ENCODE results near the gene FCN2. TPM values are rescaled to one million over a fixed set of nuclear protein-coding genes. Genes with fewer than 3 reads are reported as not detected.

Gene FCN2
- total and polyA plus RNA-seq, 10 donors, result 0.38 to 7.6 (median 1.8) TPM; not detected in 1

GRCh38 chr9:134898319-134898718 lies 17.7 kb downstream of the FCN2 start:
- intact Hi-C loops (cut with DNase I; ENCODE audit: low total_unique reads), result no loop called here
- Histone ChIP-seq H3K9me3 (peaks cover 0 to 28% (median 16%) of the 10 kb centered on the region in 8 donors), H3K4me3 (no peak overlapping the region), H3K36me3 (no peaks in the 10 kb centered on the region), H3K27me3 (replicated peaks in 1 of 7) (peaks cover 0 to 8% (median 0%) of the 10 kb centered on the region in 7 donors), H3K27ac (peak overlapping the region in 7 of 8 donors; percentile 52 to 88 (median 75)), H3K4me1 (peaks cover 0 to 37% (median 8%) of the 10 kb centered on the region in 6 donors)
- WGBS, 5 donors, result 33 to 60% (median 45%) methylated on average over 2 of the region's 2 CpGs
- DNase-seq, result no peak
- TF ChIP-seq CTCF (IDR thresholded peaks at IDR 0.05 in 8 of 11, conservative IDR thresholded peaks at IDR 0.05 in 3 of 11) (no peak), POLR2A (IDR thresholded peaks at IDR 0.05) (no peak), POLR2AphosphoS5 (IDR thresholded peaks at IDR 0.05) (no peak)

- peaks cover 0 to 35% (median 8%) of the 10 kb centered on the region in 6 donors for H3K4me1 ChIP-seq
- H3K9me3 ChIP-seq, result peaks cover 0 to 28% (median 16%) of the 10 kb centered on the region in 8 donors
- 72 to 97% (median 76%) methylated on average over 3 of the region's 3 CpGs for WGBS, 5 donors
- peak overlapping the region in 4 of 8 donors; percentile 52 to 88 (median 76) for H3K27ac ChIP-seq
- intact Hi-C loops (cut with DNase I; ENCODE audit: low total_unique reads), result no loop called here
- no peak for TF ChIP-seq POLR2AphosphoS5 (IDR thresholded peaks at IDR 0.05)
- TF ChIP-seq CTCF (IDR thresholded peaks at IDR 0.05 in 8 of 11, conservative IDR thresholded peaks at IDR 0.05 in 3 of 11), result no peak
- TF ChIP-seq POLR2A (IDR thresholded peaks at IDR 0.05), result no peak
- no peaks in the 10 kb centered on the region for H3K36me3 ChIP-seq
- no peak overlapping the region for H3K4me3 ChIP-seq
- DNase-seq, result no peak
- peaks cover 0 to 8% (median 0%) of the 10 kb centered on the region in 7 donors for H3K27me3 ChIP-seq (replicated peaks in 1 of 7)
Observed at GRCh38 chr9:134899168-134899567, 18.6 kb downstream of the FCN2 start.

- Histone ChIP-seq H3K9me3 (peaks cover 0 to 24% (median 16%) of the 10 kb centered on the region in 8 donors), H3K36me3 (no peaks in the 10 kb centered on the region), H3K4me3 (no peak overlapping the region), H3K4me1 (peaks cover 0 to 33% (median 8%) of the 10 kb centered on the region in 6 donors), H3K27ac (no peak overlapping the region), H3K27me3 (replicated peaks in 1 of 7) (peaks cover 0 to 8% (median 0%) of the 10 kb centered on the region in 7 donors)
- TF ChIP-seq POLR2A (IDR thresholded peaks at IDR 0.05), result no peak
- no peak for TF ChIP-seq CTCF (IDR thresholded peaks at IDR 0.05 in 8 of 11, conservative IDR thresholded peaks at IDR 0.05 in 3 of 11)
- TF ChIP-seq POLR2AphosphoS5 (IDR thresholded peaks at IDR 0.05), result no peak
- intact Hi-C loops (cut with DNase I; ENCODE audit: low total_unique reads), result no loop called here
- DNase-seq, result no peak
- 82 to 100% (median 94%) methylated on average over 1 of the region's 1 CpG for WGBS, 5 donors
Observed at GRCh38 chr9:134899818-134900217, 19.2 kb downstream of the FCN2 start.

GRCh38 chr9:134902936-134903335 lies 22.3 kb downstream of the FCN2 start:
- no peaks in the 10 kb centered on the region for H3K27me3 ChIP-seq (replicated peaks in 1 of 7)
- no peaks in the 10 kb centered on the region for H3K36me3 ChIP-seq
- WGBS, 5 donors, result 9 to 23% (median 18%) methylated on average over 3 of the region's 3 CpGs
- no peak overlapping the region for H3K27ac ChIP-seq
- H3K9me3 ChIP-seq, result peaks cover 0 to 20% (median 16%) of the 10 kb centered on the region in 8 donors
- H3K4me3 ChIP-seq, result no peak overlapping the region
- TF ChIP-seq CTCF (IDR thresholded peaks at IDR 0.05 in 8 of 11, conservative IDR thresholded peaks at IDR 0.05 in 3 of 11) (no peak), POLR2A (IDR thresholded peaks at IDR 0.05) (no peak), POLR2AphosphoS5 (IDR thresholded peaks at IDR 0.05) (no peak)
- no peak for DNase-seq
- intact Hi-C loops (cut with DNase I; ENCODE audit: low total_unique reads), result no loop called here
- H3K4me1 ChIP-seq, result peaks cover 0 to 6% (median 2%) of the 10 kb centered on the region in 6 donors
